Keratinocyte (primary cell): ENCODE results near the gene SEMA3E. TPM values are rescaled to one million over a fixed set of nuclear protein-coding genes. Genes with fewer than 3 reads are reported as not detected.

Source experiments
- DNase-seq: peaks from one replicate; pipeline ENCODE4 v3.0.0-alpha.2; 2011; ENCODE audit warnings: low read depth, missing footprints, low spot score
- FAIRE-seq: peaks from 2 replicates; lab custom pipeline; 2011; peaks lifted over from hg19 to GRCh38; lab: Jason Lieb, UNC
- H2AFZ ChIP-seq: 2 replicates; pipeline ENCODE4 v1.6.0; 2012; ENCODE audit warnings: low read length, control low read depth, inconsistent platforms; ENCODE audit not compliant: control insufficient read depth
- H3K27ac ChIP-seq: 2 replicates; pipeline ENCODE4 v1.5.1; 2011; ENCODE audit warnings: low read length; ENCODE audit not compliant: control insufficient read depth, insufficient read depth
- H3K27me3 ChIP-seq: 3 replicates; pipeline ENCODE4 v1.6.0; 2011; ENCODE audit warnings: low read length; ENCODE audit not compliant: control insufficient read depth, insufficient read depth; ENCODE audit errors: extremely low read depth
- H3K36me3 ChIP-seq, 2 experiments: 2 replicates in 1 of 2; 3 replicates in 1 of 2; pipeline ENCODE4 v1.5.1; 2011; ENCODE audit warnings: low read length in 2 of 2, mild to moderate bottlenecking in 1 of 2; ENCODE audit not compliant: control insufficient read depth in 2 of 2, insufficient read depth in 2 of 2; ENCODE audit errors: extremely low read depth in 1 of 2
- H3K4me1 ChIP-seq: 3 replicates; pipeline ENCODE4 v1.5.1; 2011; ENCODE audit warnings: low read length; ENCODE audit not compliant: control insufficient read depth, insufficient read depth; ENCODE audit errors: extremely low read depth
- H3K4me2 ChIP-seq: 3 replicates; pipeline ENCODE4 v1.6.0; 2011; ENCODE audit warnings: low read depth, low read length; ENCODE audit not compliant: control insufficient read depth, insufficient read depth; ENCODE audit errors: extremely low read depth
- H3K4me3 ChIP-seq, 3 experiments: fragments of 200-600 bp in 1 of 3; sonication (generic) in 1 of 3; 2 replicates in 2 of 3; 3 replicates in 1 of 3; pipeline ENCODE4 v1.5.1; 2011 to 2016; ENCODE audit warnings: low read length in 3 of 3, mild to moderate bottlenecking in 3 of 3, control low read depth in 2 of 3, inconsistent platforms in 1 of 3, low read depth in 1 of 3, mixed read lengths in 1 of 3, mixed run types in 1 of 3, moderate library complexity in 1 of 3; ENCODE audit not compliant: control insufficient read depth in 2 of 3, insufficient read depth in 2 of 3; ENCODE audit errors: extremely low read depth in 1 of 3
- H3K79me2 ChIP-seq: 2 replicates; pipeline ENCODE4 v1.6.0; 2012; ENCODE audit warnings: low read length; ENCODE audit not compliant: control insufficient read depth, insufficient read depth
- H3K9ac ChIP-seq: 3 replicates; pipeline ENCODE4 v1.6.0; 2011; ENCODE audit warnings: low read length; ENCODE audit not compliant: control insufficient read depth, insufficient read depth; ENCODE audit errors: extremely low read depth
- H3K9me1 ChIP-seq: 3 replicates; pipeline ENCODE4 v1.6.0; 2011; ENCODE audit warnings: low read length; ENCODE audit not compliant: control insufficient read depth, insufficient read depth; ENCODE audit errors: extremely low read depth
- H3K9me3 ChIP-seq: 2 replicates; pipeline ENCODE4 v1.5.1; 2012; ENCODE audit warnings: low read depth, low read length; ENCODE audit not compliant: control insufficient read depth
- H4K20me1 ChIP-seq: 3 replicates; pipeline ENCODE4 v1.6.0; 2011; ENCODE audit warnings: low read length; ENCODE audit not compliant: control insufficient read depth, insufficient read depth; ENCODE audit errors: extremely low read depth
- CTCF ChIP-seq, 3 experiments: IDR thresholded peaks in 1 of 3; conservative IDR thresholded peaks in 1 of 3; optimal IDR thresholded peaks in 1 of 3; 2 replicates in 2 of 3; 3 replicates in 1 of 3; pipeline versions ENCODE3 to v1.5.1; 2011; ENCODE audit warnings: low read length in 3 of 3, mild to moderate bottlenecking in 3 of 3, moderate library complexity in 2 of 3, control low read depth in 1 of 3, inconsistent platforms in 1 of 3; ENCODE audit not compliant: insufficient read depth in 2 of 3; ENCODE audit errors: extremely low read depth in 1 of 3
- EZH2 ChIP-seq: IDR thresholded peaks from one replicate; pipeline ENCODE4 v1.6.1; 2012; ENCODE audit warnings: inconsistent platforms, mild to moderate bottlenecking, low read length, moderate library complexity
- dilution Hi-C: fragments of 300-500 bp; cut with MboI; formaldehyde crosslinking; loops from one replicate; pipeline ENCODE4 v1.7.0; 2020; ENCODE audit warnings: low sequenced_read_pairs; ENCODE audit not compliant: extremely low pct_ligation_motif_present
- polyA plus RNA-seq, 5 experiments: library from polyadenylated mRNA; depleted of rRNA in 3 of 5; stranded (reverse) in 3 of 5; stranded (forward) in 1 of 5; unstranded in 1 of 5; fragments of >200 nt; gene quantifications; 1 replicate in 1 of 5; 2 replicates in 3 of 5; 3 replicates in 1 of 5; pipeline versions ENCODE4 v1.2.1 to v1.2.3, GENCODE V29; 2011 to 2012; ENCODE audit warnings: missing spikeins in 2 of 5, low read depth in 1 of 5, low replicate concordance in 1 of 5

SEMA3E gene
- polyA plus RNA-seq, 1 donor (not counting 4 experiments of a cell fraction or from before 2014, with no cell fraction given): 0.21 TPM

DNA sequence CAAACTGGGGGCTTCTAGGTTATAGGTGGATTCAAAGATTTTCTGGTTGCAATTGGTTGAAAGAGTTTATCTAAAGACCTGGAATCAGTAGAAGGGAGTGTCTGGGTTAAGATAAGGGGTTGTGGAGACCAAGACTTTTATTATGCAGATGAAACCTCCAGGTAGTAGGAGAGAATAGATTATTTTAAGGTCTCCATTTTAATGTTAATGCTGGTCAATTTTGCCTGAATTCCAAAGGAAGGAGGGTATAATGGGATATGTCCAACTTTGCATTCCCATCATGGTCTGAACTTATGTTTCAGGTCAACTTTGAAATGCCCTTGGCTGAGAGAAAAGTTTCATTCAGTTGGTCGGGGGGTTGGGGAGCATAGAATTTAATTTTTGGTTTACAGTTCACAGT lies 44.3 kb upstream of the SEMA3E start:
- H3K4me2 ChIP-seq: no peak overlapping the region
- H4K20me1 ChIP-seq: no peaks in the 10 kb centered on the region
- DNase-seq: no peak
- H3K9ac ChIP-seq: no peak overlapping the region
- no peak overlapping the region for H3K4me3 ChIP-seq
- no peak for FAIRE-seq
- no peak overlapping the region for H3K27ac ChIP-seq
- no peaks in the 10 kb centered on the region for H3K9me3 ChIP-seq
- H3K27me3 ChIP-seq: no peaks in the 10 kb centered on the region
- dilution Hi-C loops: no loop called here
- no peaks in the 10 kb centered on the region for H3K4me1 ChIP-seq
- no peaks in the 10 kb centered on the region for H3K36me3 ChIP-seq
- H2AFZ ChIP-seq: no peak overlapping the region
- H3K79me2 ChIP-seq: no peaks in the 10 kb centered on the region
- TF ChIP-seq EZH2 (no peak), CTCF (optimal IDR thresholded peaks at IDR 0.05 in 1 of 3, IDR thresholded peaks at IDR 0.05 in 1 of 3, conservative IDR thresholded peaks at IDR 0.05 in 1 of 3; ENCODE audit: extremely low read depth in 1 of 3, insufficient read depth in 2 of 3, low read length in 3 of 3) (no peak)
- no peaks in the 10 kb centered on the region for H3K9me1 ChIP-seq

DNA sequence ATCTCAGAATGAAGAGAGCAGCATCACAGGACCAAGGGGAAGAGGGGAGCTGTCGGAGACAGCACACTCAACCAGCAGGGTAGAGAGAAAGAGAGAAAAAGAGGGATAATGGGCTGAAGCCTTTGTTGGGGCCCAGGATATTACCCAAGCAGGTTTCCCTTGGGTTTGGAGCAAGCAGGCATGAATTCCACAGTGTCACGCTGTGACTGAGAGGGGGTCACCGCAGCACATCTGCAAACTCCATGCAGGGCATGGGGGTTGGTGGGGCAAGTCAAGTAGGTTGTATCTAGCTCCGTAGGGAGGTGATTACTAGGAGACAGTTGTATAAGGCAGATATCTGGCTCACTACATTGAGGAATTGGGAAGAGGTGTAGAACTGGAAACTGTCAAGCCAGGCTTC lies 42.2 kb upstream of the SEMA3E start:
- Histone ChIP-seq H3K4me2 (no peak overlapping the region), H3K27me3 (no peaks in the 10 kb centered on the region), H2AFZ (no peak overlapping the region), H4K20me1 (no peaks in the 10 kb centered on the region), H3K9me3 (no peaks in the 10 kb centered on the region), H3K79me2 (no peaks in the 10 kb centered on the region), H3K4me3 (no peak overlapping the region), H3K36me3 (no peaks in the 10 kb centered on the region), H3K4me1 (no peaks in the 10 kb centered on the region), H3K27ac (no peak overlapping the region), H3K9me1 (no peaks in the 10 kb centered on the region), H3K9ac (no peak overlapping the region)
- FAIRE-seq (no peak), DNase-seq (no peak)
- dilution Hi-C loops: no loop called here
- TF ChIP-seq EZH2 (no peak), CTCF (optimal IDR thresholded peaks at IDR 0.05 in 1 of 3, IDR thresholded peaks at IDR 0.05 in 1 of 3, conservative IDR thresholded peaks at IDR 0.05 in 1 of 3; ENCODE audit: extremely low read depth in 1 of 3, insufficient read depth in 2 of 3, low read length in 3 of 3) (no peak)
